Endothelial cell of umbilical vein (primary cell): ENCODE measurements around the gene CDT1. TPM values are rescaled to one million over a fixed set of nuclear protein-coding genes. Genes with fewer than 3 reads are reported as not detected.

Experiments used
- BruUV-seq: library from RNA; stranded (reverse); fragments of 400-500 nt; replicated peaks from 2 replicates; lab custom pipeline; 2021; lab: Mats Ljungman, UMichigan
- CTCF ChIA-PET: fragments of 300-600, 350-600 bp; sonication (Branson Sonifier 250); formaldehyde crosslinking; loops from one replicate; lab custom pipeline; 2021; ENCODE audit warnings: antibody characterized with exemption, inconsistent platforms; lab: Charles Lee
- POLR2A ChIA-PET: fragments of 300-600, 350-600 bp; sonication (Branson Sonifier 250); formaldehyde crosslinking; loops from one replicate; lab custom pipeline; 2021; ENCODE audit warnings: antibody characterized with exemption, inconsistent platforms; lab: Charles Lee
- DNase-seq: peaks from one replicate; pipeline ENCODE4 v3.0.0-alpha.2; 2011; ENCODE audit warnings: low read depth, low spot score
- FAIRE-seq: peaks from 2 replicates; lab custom pipeline; 2011; peaks lifted over from hg19 to GRCh38; lab: Jason Lieb, UNC
- H2AFZ ChIP-seq: 2 replicates; pipeline ENCODE4 v1.6.0; 2012; ENCODE audit warnings: low read depth, low read length, control low read depth, inconsistent platforms
- H3K27ac ChIP-seq: 2 replicates; pipeline ENCODE4 v1.5.1; 2011; ENCODE audit warnings: low read depth, mild to moderate bottlenecking, control low read depth, low read length, moderate library complexity; ENCODE audit not compliant: insufficient read depth
- H3K27me3 ChIP-seq, 2 experiments: 2 replicates each; pipeline versions ENCODE4 v1.6.0 to v1.6.1; 2011; ENCODE audit warnings: low read length in 2 of 2, mixed read lengths in 1 of 2; ENCODE audit not compliant: control insufficient read depth in 2 of 2, insufficient read depth in 2 of 2
- H3K36me3 ChIP-seq, 2 experiments: 2 replicates in 1 of 2; 3 replicates in 1 of 2; pipeline ENCODE4 v1.5.1; 2011; ENCODE audit warnings: low read length in 2 of 2, mild to moderate bottlenecking in 1 of 2, moderate library complexity in 1 of 2; ENCODE audit not compliant: control insufficient read depth in 2 of 2, insufficient read depth in 2 of 2; ENCODE audit errors: extremely low read depth in 1 of 2
- H3K4me1 ChIP-seq: 3 replicates; pipeline ENCODE4 v1.5.1; 2011; ENCODE audit warnings: mild to moderate bottlenecking, low read length; ENCODE audit not compliant: control insufficient read depth, insufficient read depth; ENCODE audit errors: extremely low read depth
- H3K4me2 ChIP-seq: 2 replicates; pipeline ENCODE4 v1.6.1; 2011; ENCODE audit warnings: low read length, control low read depth, mixed read lengths; ENCODE audit not compliant: insufficient read depth
- H3K4me3 ChIP-seq, 3 experiments: fragments of 200-600 bp in 1 of 3; sonication (generic), shearing (Covaris generic) in 1 of 3; replicated peaks in 1 of 3; 2 replicates each; pipeline ENCODE4 v1.5.1; 2011 to 2016; ENCODE audit warnings: control low read depth in 3 of 3, low read length in 3 of 3, mild to moderate bottlenecking in 2 of 3, inconsistent platforms in 1 of 3, low read depth in 1 of 3, moderate library complexity in 1 of 3; ENCODE audit not compliant: insufficient read depth in 1 of 3
- H3K79me2 ChIP-seq: 2 replicates; pipeline ENCODE4 v1.6.0; 2012; ENCODE audit warnings: low read length, inconsistent platforms; ENCODE audit not compliant: control insufficient read depth, insufficient read depth
- H3K9ac ChIP-seq: replicated peaks from 2 replicates; pipeline ENCODE3; 2011; ENCODE audit warnings: low read length, control low read depth; ENCODE audit not compliant: insufficient read depth; ENCODE audit errors: extremely low read depth
- H3K9me1 ChIP-seq: replicated peaks from 3 replicates; pipeline ENCODE4 v1.6.0; 2011; ENCODE audit warnings: mild to moderate bottlenecking, low read length; ENCODE audit not compliant: control insufficient read depth, insufficient read depth; ENCODE audit errors: extremely low read depth
- H3K9me3 ChIP-seq: replicated peaks from 2 replicates; pipeline ENCODE4 v1.5.1; 2012; ENCODE audit warnings: low read length, inconsistent platforms; ENCODE audit not compliant: control insufficient read depth, insufficient read depth
- H4K20me1 ChIP-seq: replicated peaks from 2 replicates; pipeline ENCODE3; 2011; ENCODE audit warnings: mild to moderate bottlenecking, low read length; ENCODE audit not compliant: control insufficient read depth, insufficient read depth; ENCODE audit errors: extremely low read depth
- CTCF ChIP-seq, 2 donors: IDR thresholded peaks; 1 replicate in 1 of 2; 2 replicates in 1 of 2; pipeline ENCODE4 v1.5.1; 2011; ENCODE audit warnings: low read length in 2 of 2, mild to moderate bottlenecking in 2 of 2, moderate library complexity in 2 of 2, control low read depth in 1 of 2, inconsistent platforms in 1 of 2, low read depth in 1 of 2; ENCODE audit not compliant: insufficient read depth in 1 of 2; ENCODE audit errors: extremely low read depth in 1 of 2
- dilution Hi-C: fragments of 300-500 bp; cut with MboI; formaldehyde crosslinking; loops from one replicate; pipeline ENCODE4 v1.15.0; 2019; ENCODE audit warnings: low sequenced_read_pairs; ENCODE audit not compliant: extremely low pct_ligation_motif_present
- intact Hi-C: fragments of 100-400 bp; cut with micrococcal nuclease; formaldehyde crosslinking; loops from one replicate; pipeline ENCODE4 v1.10.0; 2022
- polyA plus RNA-seq, 4 experiments: library from polyadenylated mRNA; depleted of rRNA in 3 of 4; stranded (reverse) in 3 of 4; unstranded in 1 of 4; fragments of >200 nt; gene quantifications; 2 replicates each; pipeline versions ENCODE4 v1.2.1 to v1.2.3, GENCODE V29; 2011 to 2012; ENCODE audit warnings: missing spikeins in 1 of 4
- total RNA-seq: library from RNA; stranded (reverse); gene quantifications from 2 replicates; pipeline ENCODE4 v1.2.3, GENCODE V29; 2021

Gene CDT1
- total and polyA plus RNA-seq, 2 donors (not counting 3 experiments of a cell fraction or from before 2014, with no cell fraction given), result 15.6 to 30.6 TPM

- no peak for TF ChIP-seq CTCF (IDR thresholded peaks at IDR 0.05; ENCODE audit: extremely low read depth in 1 of 2, insufficient read depth in 1 of 2, low read depth in 1 of 2, low read length in 2 of 2)
- dilution Hi-C loops (no loop called here), intact Hi-C loops (no loop called here)
- ChIA-PET CTCF (interaction anchor here (0.6 to 6.4 kb wide), 7 partner anchors 12 to 31 kb away, joined by 3 to 35 read pairs (median 4); partner anchors contain the start of gene PIEZO1), POLR2A (interaction anchor here (0.6 to 1.4 kb wide), 2 partner anchors 18 to 677 kb away, joined by 4 to 7 read pairs; partner anchors contain the start of gene PIEZO1)
- FAIRE-seq (no peak), DNase-seq (no peak)
- Histone ChIP-seq H3K4me2 (no peak overlapping the region), H3K9ac (no peak overlapping the region), H3K27ac (peak overlapping the region; percentile 24), H3K27me3 (no peaks in the 10 kb centered on the region), H3K4me1 (peaks cover 41% of the 10 kb centered on the region), H4K20me1 (no peaks in the 10 kb centered on the region), H3K79me2 (peaks cover 93% of the 10 kb centered on the region), H3K36me3 (peaks cover 0 to 9% of the 10 kb centered on the region in 2 experiments), H3K4me3 (no peak overlapping the region), H3K9me3 (no peaks in the 10 kb centered on the region), H3K9me1 (no peaks in the 10 kb centered on the region), H2AFZ (no peak overlapping the region)
- BruUV-seq, result no TSS peak
Observed at GRCh38 chr16:88767546-88768070, 36.0 kb upstream of the CDT1 start.

GRCh38 chr16:88768071-88768783 is 35.4 kb upstream of the CDT1 start:
- Histone ChIP-seq H3K9me1 (no peaks in the 10 kb centered on the region), H3K79me2 (peaks cover 93% of the 10 kb centered on the region), H3K27me3 (no peaks in the 10 kb centered on the region), H3K4me3 (no peak overlapping the region), H3K36me3 (peaks cover 0 to 6% of the 10 kb centered on the region in 2 experiments), H4K20me1 (no peaks in the 10 kb centered on the region), H3K4me1 (peaks cover 41% of the 10 kb centered on the region), H3K27ac (peak overlapping the region; percentile 24), H3K9ac (no peak overlapping the region), H3K4me2 (peak overlapping the region; percentile 8), H3K9me3 (no peaks in the 10 kb centered on the region), H2AFZ (no peak overlapping the region)
- no TSS peak for BruUV-seq
- dilution Hi-C loops (no loop called here), intact Hi-C loops (no loop called here)
- POLR2A ChIA-PET, result interaction anchor here (0.6 to 1.4 kb wide), 2 partner anchors 17 to 676 kb away, joined by 4 to 7 read pairs; partner anchors contain the start of gene PIEZO1
- DNase-seq (peak; percentile 84), FAIRE-seq (peak; percentile 62)
- CTCF ChIA-PET, result interaction anchor here (0.6 to 6.4 kb wide), 10 partner anchors 12 to 31 kb away, joined by 3 to 35 read pairs (median 4); partner anchors contain the start of gene PIEZO1
- TF ChIP-seq CTCF (IDR thresholded peaks at IDR 0.05; ENCODE audit: extremely low read depth in 1 of 2, insufficient read depth in 1 of 2, low read depth in 1 of 2, low read length in 2 of 2), result no peak
